GM19238 (cell line): ENCODE measurements around the gene PFKFB4.

Source experiments
- DNase-seq: peaks from one replicate; pipeline ENCODE4 v3.0.0; 2011; ENCODE audit warnings: low spot score; ENCODE audit not compliant: insufficient read length

PFKFB4 gene

DNA sequence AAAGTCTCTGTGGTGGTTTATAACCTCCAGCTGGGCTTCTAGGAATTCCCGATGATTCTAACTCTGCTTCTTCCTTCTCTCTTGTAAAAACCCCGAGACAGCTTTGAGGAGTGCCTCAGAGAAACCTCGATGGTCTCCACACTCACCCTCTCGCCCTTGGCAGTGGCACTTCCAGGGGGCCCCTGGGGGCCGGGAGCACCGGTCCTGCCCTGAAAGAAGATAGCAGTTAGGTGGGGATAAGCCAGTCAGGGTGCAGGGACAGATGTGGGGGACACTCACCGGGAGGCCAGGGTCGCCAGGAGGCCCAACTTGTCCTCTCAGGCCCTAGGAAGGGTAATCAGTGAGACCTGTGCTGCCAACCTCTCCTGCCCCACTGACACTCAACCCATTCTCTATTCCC is 28.8 kb upstream of the PFKFB4 start:
- DNase-seq = no peak

GRCh38 chr3:48584836-48585235 is 28.2 kb upstream of the PFKFB4 start:
- DNase-seq = no peak

GRCh38 chr3:48581621-48582481 is 25.2 kb upstream of the PFKFB4 start:
- no peak for DNase-seq

GRCh38 chr3:48576647-48577046 is 20.0 kb upstream of the PFKFB4 start:
- no peak for DNase-seq

- no peak for DNase-seq
These were observed 18.8 kb upstream of the PFKFB4 start for GRCh38 chr3:48575366-48575765.

DNA sequence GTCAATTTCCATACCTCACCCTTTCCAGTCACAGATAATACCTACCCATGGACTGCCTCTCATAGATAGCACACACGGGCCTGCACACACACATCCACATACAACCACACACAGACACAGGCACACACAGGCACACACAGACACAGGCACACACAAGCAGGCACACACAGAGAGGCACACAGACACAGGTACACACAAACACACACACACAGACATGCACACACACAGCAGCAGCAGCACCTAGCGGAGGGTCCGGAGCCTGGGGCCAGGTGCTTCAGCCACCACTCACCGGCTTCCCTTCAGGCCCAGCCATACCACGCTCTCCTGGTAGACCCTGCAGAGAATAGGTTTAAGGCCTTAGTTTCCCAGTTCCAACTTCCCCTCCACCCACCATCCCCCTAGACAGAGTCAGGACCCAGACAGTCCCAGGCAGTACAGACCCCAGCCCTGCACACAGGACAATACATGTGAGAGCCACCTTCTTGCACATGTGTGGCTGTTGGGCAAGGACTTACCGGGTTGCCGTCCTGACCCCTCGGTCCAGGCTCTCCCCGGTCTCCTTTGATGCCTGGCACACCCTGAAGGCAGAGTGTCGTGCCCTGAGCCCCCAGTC is 17.5 kb upstream of the PFKFB4 start:
- no peak for DNase-seq

- no peak for DNase-seq
These were observed 15.9 kb upstream of the PFKFB4 start for GRCh38 chr3:48572517-48572916.

DNA sequence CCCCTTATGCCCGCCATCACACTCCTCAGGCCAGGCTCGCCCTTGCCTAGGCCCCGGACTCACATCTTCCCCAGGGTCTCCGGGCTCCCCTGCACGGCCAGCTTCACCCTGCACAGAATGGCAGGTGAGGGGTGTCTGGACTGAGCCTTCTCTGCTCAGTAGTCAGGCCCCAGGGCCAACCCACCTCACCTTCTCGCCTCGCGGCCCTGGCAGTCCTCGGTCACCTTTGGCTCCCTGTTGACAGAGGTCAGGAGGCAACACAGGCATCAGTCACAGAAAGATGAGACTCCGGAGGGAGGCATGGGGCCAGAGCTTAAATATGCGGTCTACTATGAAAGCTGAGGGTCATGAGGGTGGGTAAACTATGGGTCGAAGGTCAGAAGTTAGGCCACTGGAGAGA is 15.3 kb upstream of the PFKFB4 start:
- no peak for DNase-seq

DNA sequence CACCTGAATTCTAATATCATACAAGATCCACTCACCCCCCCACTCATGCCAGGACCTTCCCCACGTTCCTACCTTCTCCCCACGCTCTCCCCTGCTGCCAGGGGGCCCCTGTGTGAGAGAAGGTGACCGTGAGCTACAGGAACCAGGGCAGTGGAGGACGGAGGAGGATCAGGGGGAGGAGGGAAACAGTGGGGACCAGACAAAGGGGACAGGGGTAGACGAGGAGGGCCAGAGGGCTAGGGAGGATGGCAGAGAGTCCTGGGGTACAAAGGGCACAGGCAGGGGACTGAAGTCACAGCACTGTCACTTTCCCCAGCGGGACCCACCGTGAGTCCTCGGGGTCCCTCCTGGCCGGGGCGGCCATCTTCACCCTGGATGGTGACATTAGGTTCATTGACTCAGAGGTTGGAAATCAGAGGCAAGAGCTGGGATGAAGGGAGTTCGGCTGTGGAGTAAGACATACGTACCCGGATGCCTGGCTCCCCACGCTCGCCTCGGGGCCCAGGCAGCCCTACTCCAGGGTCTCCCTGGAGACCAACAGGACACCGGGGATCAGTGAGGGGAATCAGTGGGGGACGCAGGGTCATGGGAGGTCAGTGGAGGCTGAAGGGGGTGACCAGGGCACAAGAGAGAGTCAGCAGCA is 13.3 kb upstream of the PFKFB4 start:
- DNase-seq = no peak

GRCh38 chr3:48569400-48569799 is 12.8 kb upstream of the PFKFB4 start:
- no peak for DNase-seq

DNA sequence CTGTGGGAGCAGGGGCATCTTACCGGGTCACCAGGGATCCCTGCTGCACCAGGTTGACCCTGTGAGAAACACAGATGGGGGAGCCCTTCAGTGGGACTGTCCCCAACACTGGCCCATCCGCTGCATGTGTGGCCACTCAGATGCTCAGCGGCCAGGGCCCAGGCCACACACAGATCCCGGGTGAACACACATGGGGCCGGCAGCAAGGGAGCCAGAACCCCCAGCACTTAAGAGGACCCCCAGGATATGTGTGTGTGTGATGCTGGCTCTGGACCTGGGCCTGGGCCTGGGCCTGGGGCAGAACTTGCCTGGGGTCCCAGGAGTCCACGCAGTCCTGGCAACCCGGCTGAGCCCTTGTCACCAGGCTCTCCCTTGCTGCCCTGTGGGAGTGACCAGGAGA is 11.9 kb upstream of the PFKFB4 start:
- DNase-seq = no peak

DNA sequence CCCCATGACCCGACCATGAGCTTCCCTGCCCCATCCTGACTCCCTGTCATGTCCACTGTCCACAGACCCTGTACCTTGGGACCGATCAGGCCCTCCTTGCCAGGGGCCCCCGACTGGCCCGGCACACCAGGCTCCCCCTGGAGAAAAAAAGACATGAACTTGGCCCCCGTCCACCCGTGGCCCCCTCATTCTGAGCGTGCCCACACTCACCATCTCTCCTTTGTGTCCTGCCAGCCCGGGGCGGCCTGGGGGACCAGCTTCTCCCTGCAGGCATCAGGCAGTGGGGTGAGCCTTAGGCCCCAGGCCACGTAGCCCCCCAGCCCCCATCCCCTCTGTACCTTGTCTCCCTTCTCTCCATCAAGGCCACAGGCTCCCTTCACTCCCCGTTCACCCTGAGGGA is 10.9 kb upstream of the PFKFB4 start:
- no peak for DNase-seq

DNA sequence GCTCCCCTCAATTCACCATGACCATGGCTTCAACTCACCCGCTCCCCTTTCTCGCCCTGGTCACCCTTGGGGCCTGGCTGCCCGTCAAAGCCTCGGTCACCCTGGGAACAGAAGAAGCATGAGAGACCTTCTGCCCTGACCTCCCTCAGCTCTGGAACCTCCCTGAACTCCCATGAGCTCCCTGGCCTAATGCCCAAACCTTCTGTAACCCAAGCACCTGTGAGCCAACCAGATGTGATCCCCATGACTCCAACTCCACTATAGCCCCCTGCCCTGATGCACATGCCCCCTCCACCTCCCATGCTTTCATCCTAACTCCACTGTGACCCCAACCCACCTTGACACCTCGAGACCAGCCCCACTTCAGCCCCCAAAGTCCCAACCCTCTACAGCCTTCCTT is 10.5 kb upstream of the PFKFB4 start:
- DNase-seq = no peak

DNA sequence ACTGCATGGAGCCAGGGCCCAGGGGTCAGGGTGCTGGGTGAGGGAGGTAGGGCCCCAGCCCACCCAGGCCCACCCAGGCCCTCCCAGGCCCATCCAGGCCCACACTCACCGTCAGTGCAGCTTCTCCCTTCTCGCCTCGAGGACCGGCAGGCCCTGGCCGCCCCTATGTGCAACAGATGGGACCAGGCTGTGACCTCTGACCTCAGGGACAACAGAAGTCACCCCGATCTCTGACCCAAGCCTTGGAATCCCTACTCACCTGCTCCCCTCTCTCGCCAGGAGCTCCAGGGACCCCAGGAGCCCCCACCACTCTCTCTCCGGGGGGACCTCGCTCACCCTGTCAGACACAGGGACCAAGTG is 9.8 kb upstream of the PFKFB4 start:
- DNase-seq = no peak

DNA sequence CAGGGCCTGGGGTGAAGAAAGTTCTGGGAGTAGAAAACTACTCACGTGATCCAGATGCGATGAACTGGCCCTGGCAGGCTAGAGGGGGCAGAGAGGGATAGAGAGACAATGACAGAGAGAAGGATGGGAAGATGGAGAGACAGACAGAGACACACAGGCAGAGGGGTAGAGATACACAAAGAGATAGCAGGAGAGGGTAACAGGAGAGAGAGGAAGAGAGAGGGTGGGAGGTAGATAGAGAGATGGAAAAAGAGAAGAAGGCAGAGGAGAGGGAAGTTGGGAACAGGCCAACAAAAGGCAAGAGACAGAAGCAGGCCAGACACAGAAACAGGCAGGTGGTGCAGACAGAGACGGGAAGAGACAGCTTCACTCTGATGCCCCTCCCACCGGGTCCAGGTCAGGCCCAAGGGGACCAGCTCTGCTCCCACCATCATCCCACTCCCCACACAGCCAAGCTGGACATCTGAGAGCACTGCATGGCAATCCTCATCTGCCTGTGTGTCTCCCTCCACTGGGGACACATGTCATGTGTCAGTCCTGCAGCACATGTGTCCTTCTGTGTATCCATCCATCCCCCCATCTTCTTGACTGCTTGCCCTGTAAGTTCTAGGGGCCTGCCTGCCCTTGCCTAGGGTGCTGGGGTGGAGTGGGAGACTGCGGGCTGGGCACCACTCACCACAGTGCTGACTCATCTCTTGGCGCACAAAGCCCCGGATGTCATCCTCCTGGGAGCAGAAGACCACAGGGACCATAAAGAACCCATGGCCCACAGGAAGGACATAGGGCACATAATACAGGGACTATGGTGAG is 9.2 kb upstream of the PFKFB4 start:
- DNase-seq = no peak

GRCh38 chr3:48565186-48565585 is 8.6 kb upstream of the PFKFB4 start:
- DNase-seq = no peak

- DNase-seq = no peak
These were observed 8.1 kb upstream of the PFKFB4 start for GRCh38 chr3:48564667-48565066.

DNA sequence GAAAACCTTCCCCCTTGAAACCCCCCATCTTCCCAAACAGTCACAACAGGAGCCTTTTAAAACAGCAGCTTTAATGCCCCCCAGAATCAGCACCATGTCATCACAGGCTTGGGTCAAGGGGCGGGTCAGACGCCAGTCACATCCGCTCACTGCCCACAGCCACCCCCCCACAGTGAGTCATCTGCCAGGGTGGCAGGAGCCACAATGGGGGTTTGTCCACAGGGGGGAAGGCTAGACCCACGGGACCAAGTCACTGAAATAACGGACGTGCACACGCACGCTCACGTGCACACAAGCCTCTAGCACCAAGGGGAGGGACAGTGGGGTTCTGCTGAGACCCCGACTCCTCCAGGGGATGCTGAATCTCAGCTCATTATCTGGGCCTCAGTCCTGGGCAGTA is 7.4 kb upstream of the PFKFB4 start:
- DNase-seq = no peak

- no peak for DNase-seq
These were observed 6.8 kb upstream of the PFKFB4 start, which contains the start of gene UCN2 for GRCh38 chr3:48563382-48563918. TSS of gene UCN2 (minus strand) at chr3:48563781. CDS start at chr3:48563124, 657 bp downstream.

DNA sequence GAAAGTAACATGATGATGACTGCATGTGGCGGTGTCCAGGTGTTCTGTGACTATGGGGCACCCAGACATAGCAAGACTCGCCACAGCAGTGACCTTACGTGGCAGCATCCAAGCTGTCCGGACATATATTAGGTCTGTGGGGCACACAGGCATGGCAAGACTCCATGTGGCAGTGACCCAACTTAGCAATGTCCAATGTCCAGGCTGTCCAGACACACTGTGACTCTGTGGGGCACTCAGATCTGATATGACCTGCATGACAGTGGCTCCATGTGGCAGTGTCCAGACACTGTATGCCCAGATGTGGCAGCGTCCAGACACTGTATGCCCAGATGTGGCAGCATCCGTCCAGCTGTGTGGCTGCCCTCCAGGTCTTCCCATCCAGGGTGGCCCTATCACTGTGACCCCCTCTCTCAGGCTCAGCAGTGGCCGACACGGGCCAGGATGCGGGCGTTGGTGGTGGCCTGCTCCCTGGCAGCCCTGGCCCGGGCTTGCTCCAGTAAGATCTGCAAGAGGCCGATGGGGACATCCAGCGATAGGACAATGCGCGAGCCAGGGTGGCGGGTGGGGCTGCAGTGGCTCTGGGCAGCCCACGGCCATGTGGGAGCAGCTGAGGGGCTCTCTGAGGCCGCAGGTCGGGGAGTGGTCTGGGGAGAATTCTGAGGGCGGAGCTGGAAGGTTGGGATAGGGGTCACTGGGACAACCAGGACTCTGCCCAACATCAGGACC is 5.9 kb upstream of the PFKFB4 start:
- DNase-seq = no peak
